Mesendoderm (in vitro differentiated cells): ENCODE measurements around the gene CHST15.
"Not testable (repeated sequence)": the region's sequence is repeated elsewhere in the genome, so short reads cannot be mapped to it uniquely, and the experiment has no call there.

Source experiments
- DNase-seq: peaks from one replicate; pipeline ENCODE4 v3.0.0; 2013
- H2AK5ac ChIP-seq: 2 replicates; pipeline ENCODE4 v1.6.1; 2013; ENCODE audit warnings: low read length, inconsistent platforms
- H2BK120ac ChIP-seq: 2 replicates; pipeline ENCODE4 v1.6.1; 2013; ENCODE audit warnings: low read depth, mild to moderate bottlenecking, low read length, moderate library complexity, mixed read lengths
- H2BK15ac ChIP-seq: replicated peaks from 2 replicates; pipeline ENCODE4 v1.6.1; 2013; ENCODE audit warnings: low read depth, mild to moderate bottlenecking, moderate library complexity
- H2BK5ac ChIP-seq: 2 replicates; pipeline ENCODE4 v1.6.1; 2013; ENCODE audit warnings: low read length, inconsistent platforms
- H3K18ac ChIP-seq: 2 replicates; pipeline ENCODE4 v1.6.1; 2013; ENCODE audit warnings: mild to moderate bottlenecking, low read length, mixed read lengths
- H3K23ac ChIP-seq: one replicate; pipeline ENCODE4 v1.6.1; 2013; ENCODE audit warnings: low read length
- H3K27ac ChIP-seq: 2 replicates; pipeline ENCODE4 v1.5.1; 2013; ENCODE audit warnings: low read depth, mild to moderate bottlenecking, inconsistent platforms, low read length, moderate library complexity
- H3K27me3 ChIP-seq: 2 replicates; pipeline ENCODE4 v1.6.1; 2013; ENCODE audit warnings: low read length, control low read depth, mild to moderate bottlenecking, inconsistent platforms; ENCODE audit not compliant: insufficient read depth, poor library complexity
- H3K36me3 ChIP-seq: 2 replicates; pipeline ENCODE4 v1.6.1; 2013; ENCODE audit warnings: low read length, inconsistent platforms; ENCODE audit not compliant: control insufficient read depth, insufficient read depth
- H3K4ac ChIP-seq: one replicate; pipeline ENCODE4 v1.6.1; 2013; ENCODE audit warnings: low read depth, mild to moderate bottlenecking, low read length, moderate library complexity
- H3K4me1 ChIP-seq: 2 replicates; pipeline ENCODE4 v1.6.1; 2013; ENCODE audit warnings: low read depth, low read length, inconsistent platforms; ENCODE audit not compliant: control insufficient read depth
- H3K4me2 ChIP-seq: 2 replicates; pipeline ENCODE4 v1.6.1; 2013; ENCODE audit warnings: low read length
- H3K4me3 ChIP-seq: 2 replicates; pipeline ENCODE4 v1.5.1; 2013; ENCODE audit warnings: mild to moderate bottlenecking, low read length
- H3K56ac ChIP-seq: one replicate; pipeline ENCODE4 v1.6.1; 2013; ENCODE audit warnings: low read length
- H3K79me1 ChIP-seq: 2 replicates; pipeline ENCODE4 v1.6.1; 2013; ENCODE audit warnings: low read length, inconsistent platforms
- H3K79me2 ChIP-seq: 2 replicates; pipeline ENCODE4 v1.6.1; 2013; ENCODE audit warnings: mild to moderate bottlenecking, low read length; ENCODE audit not compliant: control insufficient read depth, insufficient read depth
- H3K9ac ChIP-seq: 2 replicates; pipeline ENCODE4 v1.6.1; 2013; ENCODE audit warnings: low read length, inconsistent platforms
- H4K5ac ChIP-seq: one replicate; pipeline ENCODE4 v1.6.1; 2013; ENCODE audit warnings: low read length
- H4K8ac ChIP-seq: one replicate; pipeline ENCODE4 v1.6.1; 2013; ENCODE audit warnings: low read depth, mild to moderate bottlenecking, control low read depth, low read length, moderate library complexity
- WGBS: extraction: QIAGEN DNeasy Blood & Tissue Kit; methylation state at CpG from one replicate; pipeline ENCODE4 v1.1.7; 2013; ENCODE audit warnings: low lambda C conversion rate, missing lambda C conversion rate; ENCODE audit not compliant: insufficient coverage; ENCODE audit errors: extremely low coverage; 5-methylcytosine and 5-hydroxymethylcytosine counted together

CHST15 gene

DNA sequence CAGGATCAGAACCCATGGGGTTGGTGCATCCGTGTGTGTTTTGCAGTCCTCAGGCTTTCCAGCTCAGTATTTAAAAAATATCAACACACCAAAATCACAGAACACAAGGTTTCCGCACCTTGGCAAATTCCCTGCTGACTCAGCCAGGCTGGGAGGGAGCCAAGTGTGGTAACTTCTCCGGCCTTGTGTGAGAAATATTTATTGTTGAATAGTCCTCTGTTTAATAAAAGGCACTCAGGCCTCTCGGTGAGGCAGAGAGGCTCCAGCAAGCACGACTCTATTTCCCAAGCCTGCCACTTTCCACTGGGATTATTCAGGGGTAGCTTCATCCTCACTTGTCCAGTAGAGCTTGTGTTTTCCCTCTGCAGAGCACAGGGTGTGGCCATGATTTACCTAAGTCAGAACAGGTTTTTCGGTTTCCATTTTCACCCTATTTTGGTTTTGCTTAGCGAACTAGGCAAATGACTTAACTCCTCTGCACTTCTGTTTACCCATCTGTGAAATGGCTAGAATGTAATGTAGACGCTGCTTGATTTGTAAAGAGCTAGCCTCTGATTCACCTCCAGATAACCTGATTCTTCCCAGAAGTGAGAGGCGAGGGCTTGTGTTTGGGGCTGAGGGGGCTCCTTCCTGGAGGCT lies 13.0 kb upstream of the CHST15 start:
- no peaks in the 10 kb centered on the region for H3K4me1 ChIP-seq
- H2AK5ac ChIP-seq: no peak overlapping the region
- H2BK5ac ChIP-seq: no peak overlapping the region
- no peak overlapping the region for H3K4ac ChIP-seq
- H3K56ac ChIP-seq: no peak overlapping the region
- H3K79me2 ChIP-seq: no peaks in the 10 kb centered on the region
- no peak overlapping the region for H4K8ac ChIP-seq
- H3K27ac ChIP-seq: no peak overlapping the region
- H3K23ac ChIP-seq: no peak overlapping the region
- H3K9ac ChIP-seq: no peak overlapping the region
- no peak overlapping the region for H2BK15ac ChIP-seq
- H3K4me2 ChIP-seq: no peak overlapping the region
- H3K79me1 ChIP-seq: no peaks in the 10 kb centered on the region
- no peak overlapping the region for H3K18ac ChIP-seq
- no peaks in the 10 kb centered on the region for H3K36me3 ChIP-seq
- H2BK120ac ChIP-seq: no peak overlapping the region
- H3K4me3 ChIP-seq: no peak overlapping the region
- H3K27me3 ChIP-seq: no peaks in the 10 kb centered on the region
- no peak for DNase-seq
- no peak overlapping the region for H4K5ac ChIP-seq
- WGBS: no CpG with 5 or more reads among the region's 9 CpGs

DNA sequence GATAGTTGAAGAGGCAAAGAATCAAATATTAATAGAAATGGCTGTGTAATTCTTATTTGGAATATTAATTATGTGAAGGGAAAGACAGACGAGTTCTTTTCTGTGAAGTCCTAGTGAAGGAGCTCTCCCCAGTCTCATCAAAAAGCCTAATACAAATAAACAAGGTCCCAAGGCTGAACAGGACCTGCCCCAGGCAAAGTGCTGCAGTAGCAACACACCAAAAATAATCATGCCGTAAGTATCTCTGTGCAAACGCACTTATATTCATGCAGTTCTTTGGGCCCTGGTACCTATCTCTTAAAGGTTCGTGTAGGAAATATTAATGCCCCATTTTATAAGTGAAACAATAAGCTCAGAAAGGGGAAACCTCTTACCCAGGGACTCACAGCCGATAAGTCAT lies 12.2 kb upstream of the CHST15 start:
- H4K5ac ChIP-seq: no peak overlapping the region
- H3K56ac ChIP-seq: no peak overlapping the region
- no peak overlapping the region for H3K23ac ChIP-seq
- H2AK5ac ChIP-seq: no peak overlapping the region
- no peak overlapping the region for H3K4ac ChIP-seq
- H3K79me2 ChIP-seq: no peaks in the 10 kb centered on the region
- no CpG with 5 or more reads among the region's 5 CpGs for WGBS
- no peak overlapping the region for H4K8ac ChIP-seq
- no peak overlapping the region for H2BK5ac ChIP-seq
- H3K79me1 ChIP-seq: no peaks in the 10 kb centered on the region
- H3K27me3 ChIP-seq: no peaks in the 10 kb centered on the region
- H3K27ac ChIP-seq: no peak overlapping the region
- no peak overlapping the region for H3K9ac ChIP-seq
- no peaks in the 10 kb centered on the region for H3K36me3 ChIP-seq
- DNase-seq: no peak
- no peak overlapping the region for H2BK120ac ChIP-seq
- no peak overlapping the region for H2BK15ac ChIP-seq
- H3K18ac ChIP-seq: no peak overlapping the region
- H3K4me2 ChIP-seq: no peak overlapping the region
- H3K4me1 ChIP-seq: no peaks in the 10 kb centered on the region
- H3K4me3 ChIP-seq: no peak overlapping the region

DNA sequence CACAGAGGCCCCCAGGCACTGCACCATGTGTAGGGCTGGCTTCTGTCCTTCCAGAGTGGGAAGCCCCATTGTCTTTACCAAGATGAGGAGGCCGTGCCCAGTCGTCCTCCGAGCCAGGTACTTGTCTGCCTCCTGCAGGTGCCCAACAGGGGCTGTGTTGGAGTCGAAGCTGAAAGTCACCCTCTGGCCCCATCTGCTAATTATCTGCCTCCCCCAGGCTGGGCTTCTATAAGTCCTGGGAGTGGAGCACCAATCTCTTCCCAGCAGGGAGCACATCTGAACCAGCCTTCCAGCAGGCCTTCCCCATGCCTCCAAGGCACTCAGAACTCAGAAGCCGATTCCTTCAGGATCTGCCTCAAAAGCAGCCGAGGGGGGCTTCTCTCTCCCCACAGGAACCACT lies 11.6 kb upstream of the CHST15 start:
- no peak overlapping the region for H3K4me3 ChIP-seq
- no peak overlapping the region for H3K9ac ChIP-seq
- no peak overlapping the region for H3K4ac ChIP-seq
- H3K36me3 ChIP-seq: no peaks in the 10 kb centered on the region
- no peak for DNase-seq
- H2BK120ac ChIP-seq: no peak overlapping the region
- H3K18ac ChIP-seq: no peak overlapping the region
- no peaks in the 10 kb centered on the region for H3K4me1 ChIP-seq
- WGBS: no CpG with 5 or more reads among the region's 6 CpGs
- H3K27ac ChIP-seq: no peak overlapping the region
- no peak overlapping the region for H2AK5ac ChIP-seq
- no peak overlapping the region for H3K23ac ChIP-seq
- no peaks in the 10 kb centered on the region for H3K27me3 ChIP-seq
- H2BK5ac ChIP-seq: no peak overlapping the region
- H3K56ac ChIP-seq: no peak overlapping the region
- no peak overlapping the region for H2BK15ac ChIP-seq
- H3K4me2 ChIP-seq: no peak overlapping the region
- no peak overlapping the region for H4K8ac ChIP-seq
- no peaks in the 10 kb centered on the region for H3K79me2 ChIP-seq
- H3K79me1 ChIP-seq: no peaks in the 10 kb centered on the region
- H4K5ac ChIP-seq: no peak overlapping the region

DNA sequence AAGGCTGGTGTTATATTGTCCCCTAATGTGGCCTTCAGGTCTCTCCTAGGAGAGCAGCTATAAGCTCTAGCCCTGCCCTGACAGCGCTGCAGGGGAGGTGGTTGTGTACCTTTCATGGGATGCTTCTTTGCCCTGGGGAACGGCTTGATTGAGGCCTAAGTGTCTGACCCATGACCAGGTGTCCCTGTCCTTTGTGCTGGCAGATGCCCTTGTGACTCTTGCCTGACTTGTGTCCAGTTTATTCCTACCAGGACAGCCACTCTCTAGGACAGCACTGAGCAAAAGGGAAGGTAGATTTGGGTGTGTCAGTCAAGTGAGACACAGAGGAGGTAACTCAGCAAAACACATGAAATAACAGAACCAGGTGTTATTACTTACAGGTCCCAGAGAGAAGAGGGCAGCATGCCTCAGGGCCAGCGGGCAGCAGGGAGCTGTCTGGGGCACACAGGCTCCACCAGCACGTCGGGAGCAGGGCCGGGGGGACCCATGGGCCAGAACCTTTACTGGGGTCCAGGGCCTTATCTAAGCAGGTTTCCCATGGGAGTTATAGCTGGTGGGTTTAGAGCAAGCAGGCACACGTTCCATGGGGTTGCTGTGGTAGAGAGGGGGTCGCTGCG lies 10.7 kb upstream of the CHST15 start:
- no peak overlapping the region for H3K23ac ChIP-seq
- H3K36me3 ChIP-seq: no peaks in the 10 kb centered on the region
- no peaks in the 10 kb centered on the region for H3K79me1 ChIP-seq
- H2BK15ac ChIP-seq: no peak overlapping the region
- no peak overlapping the region for H2BK120ac ChIP-seq
- H3K56ac ChIP-seq: no peak overlapping the region
- no peak for DNase-seq
- no peak overlapping the region for H3K4me3 ChIP-seq
- H3K4me2 ChIP-seq: no peak overlapping the region
- H2BK5ac ChIP-seq: no peak overlapping the region
- no peak overlapping the region for H3K9ac ChIP-seq
- no peaks in the 10 kb centered on the region for H3K79me2 ChIP-seq
- H3K4me1 ChIP-seq: no peaks in the 10 kb centered on the region
- no peak overlapping the region for H3K18ac ChIP-seq
- no peak overlapping the region for H4K5ac ChIP-seq
- no peak overlapping the region for H4K8ac ChIP-seq
- no peak overlapping the region for H2AK5ac ChIP-seq
- no peak overlapping the region for H3K27ac ChIP-seq
- no CpG with 5 or more reads among the region's 9 CpGs for WGBS
- H3K27me3 ChIP-seq: no peaks in the 10 kb centered on the region
- no peak overlapping the region for H3K4ac ChIP-seq

GRCh38 chr10:124101351-124101750 lies 8.0 kb upstream of the CHST15 start:
- H3K79me2 ChIP-seq: no peaks in the 10 kb centered on the region
- no peak overlapping the region for H2AK5ac ChIP-seq
- DNase-seq: no peak
- no peak overlapping the region for H4K5ac ChIP-seq
- H3K36me3 ChIP-seq: no peaks in the 10 kb centered on the region
- H3K4ac ChIP-seq: no peak overlapping the region
- H2BK5ac ChIP-seq: no peak overlapping the region
- no peak overlapping the region for H2BK15ac ChIP-seq
- H3K27ac ChIP-seq: no peak overlapping the region
- H3K4me1 ChIP-seq: no peaks in the 10 kb centered on the region
- whole genome bisulfite sequencing: no CpG with 5 or more reads among the region's 2 CpGs
- H3K18ac ChIP-seq: no peak overlapping the region
- H3K23ac ChIP-seq: no peak overlapping the region
- H3K4me2 ChIP-seq: no peak overlapping the region
- H3K56ac ChIP-seq: no peak overlapping the region
- no peak overlapping the region for H2BK120ac ChIP-seq
- H3K4me3 ChIP-seq: no peak overlapping the region
- no peaks in the 10 kb centered on the region for H3K27me3 ChIP-seq
- H3K79me1 ChIP-seq: no peaks in the 10 kb centered on the region
- H4K8ac ChIP-seq: no peak overlapping the region
- no peak overlapping the region for H3K9ac ChIP-seq

- WGBS: no CpG with 5 or more reads among the region's 3 CpGs
Observed at GRCh38 chr10:124100651-124101050, 7.3 kb upstream of the CHST15 start.

More at GRCh38 chr10:124100651-124101050, 7.3 kb upstream of the CHST15 start:
- not testable (repeated sequence) for H4K5ac ChIP-seq, H3K56ac ChIP-seq, H2BK15ac ChIP-seq, H3K79me2 ChIP-seq, H3K9ac ChIP-seq, H3K23ac ChIP-seq, H3K4me1 ChIP-seq, H3K4me3 ChIP-seq, H2BK120ac ChIP-seq, H2BK5ac ChIP-seq, DNase-seq, H3K79me1 ChIP-seq, H3K36me3 ChIP-seq, H2AK5ac ChIP-seq, H3K4me2 ChIP-seq, H3K18ac ChIP-seq, H4K8ac ChIP-seq, H3K27me3 ChIP-seq, H3K4ac ChIP-seq, H3K27ac ChIP-seq
